H7 (cell line): ENCODE measurements around the gene BRME1. TPM values are rescaled to one million over a fixed set of nuclear protein-coding genes. Genes with fewer than 3 reads are reported as not detected.

ENCODE experiments used
- DNase-seq: peaks from one replicate; pipeline ENCODE4 v3.0.0; 2012
- H3K27me3 ChIP-seq: 2 replicates; pipeline ENCODE4 v1.6.0; 2011; ENCODE audit warnings: mild to moderate bottlenecking, low read length; ENCODE audit not compliant: control insufficient read depth, insufficient read depth
- H3K36me3 ChIP-seq: replicated peaks from 2 replicates; pipeline ENCODE4 v1.5.1; 2011; ENCODE audit warnings: low read length; ENCODE audit not compliant: control insufficient read depth, insufficient read depth
- H3K4me3 ChIP-seq: 2 replicates; pipeline ENCODE4 v1.5.1; 2011; ENCODE audit warnings: low read depth, mild to moderate bottlenecking, control low read depth, low read length, moderate library complexity; ENCODE audit not compliant: insufficient read depth
- total RNA-seq: library from RNA; depleted of rRNA; stranded (reverse); fragments of >200 nt; shearing (Covaris generic); gene quantifications from 2 replicates; pipeline ENCODE4 v1.2.3, GENCODE V29; 2014

Gene BRME1
- total RNA-seq, 1 experiment from 2014 or later: 4.1 TPM

DNA sequence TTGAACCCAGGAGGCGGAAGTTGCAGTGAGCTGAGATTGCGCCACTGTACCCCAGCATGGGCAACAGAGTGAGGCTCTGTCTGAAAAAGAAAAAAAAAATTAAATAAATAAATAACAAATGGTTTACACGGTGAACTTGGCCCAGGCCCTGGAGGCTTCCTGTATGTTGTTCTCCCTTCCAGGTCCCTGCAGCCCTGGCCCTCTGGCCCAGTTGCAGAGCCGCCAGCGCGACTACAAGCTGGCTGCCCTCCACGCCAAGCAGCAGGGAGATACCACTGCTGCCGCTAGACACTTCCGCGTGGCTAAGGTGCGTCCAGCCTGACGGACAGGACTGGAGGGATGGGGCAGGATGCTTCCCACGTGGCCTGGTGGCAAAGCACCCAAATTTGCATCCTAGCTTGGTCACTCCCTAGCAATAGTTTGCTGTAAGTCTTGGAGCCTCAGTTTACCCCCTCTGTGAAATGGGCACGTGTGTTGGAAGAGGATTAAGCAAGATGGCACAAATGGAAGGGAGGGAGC is 12.0 kb upstream of the BRME1 start:
- DNase-seq: peak; percentile 25
- Histone ChIP-seq H3K4me3 (no peak overlapping the region), H3K36me3 (peaks cover 26% of the 10 kb centered on the region), H3K27me3 (no peaks in the 10 kb centered on the region)

DNA sequence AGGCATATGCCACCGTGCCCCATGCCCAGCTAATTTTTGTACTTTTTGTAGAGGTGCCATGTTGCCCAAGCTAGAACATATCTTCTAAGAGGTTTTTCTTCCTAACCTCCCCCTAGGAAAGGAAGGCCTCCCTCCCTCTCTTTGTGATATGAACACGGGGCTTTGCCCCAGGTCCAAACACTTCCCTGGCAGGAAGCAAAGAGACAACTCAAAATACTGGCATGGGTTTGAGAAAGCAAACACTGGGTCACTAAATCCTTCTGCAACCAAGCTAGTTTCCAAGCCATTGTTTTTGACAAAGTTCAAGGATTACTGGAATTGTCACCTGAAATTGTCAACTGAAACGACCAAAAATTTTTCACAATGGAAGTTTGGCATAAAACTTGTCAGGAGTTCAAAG is 8.9 kb upstream of the BRME1 start:
- Histone ChIP-seq H3K27me3 (no peaks in the 10 kb centered on the region), H3K36me3 (peaks cover 7% of the 10 kb centered on the region), H3K4me3 (no peak overlapping the region)
- DNase-seq: no peak

DNA sequence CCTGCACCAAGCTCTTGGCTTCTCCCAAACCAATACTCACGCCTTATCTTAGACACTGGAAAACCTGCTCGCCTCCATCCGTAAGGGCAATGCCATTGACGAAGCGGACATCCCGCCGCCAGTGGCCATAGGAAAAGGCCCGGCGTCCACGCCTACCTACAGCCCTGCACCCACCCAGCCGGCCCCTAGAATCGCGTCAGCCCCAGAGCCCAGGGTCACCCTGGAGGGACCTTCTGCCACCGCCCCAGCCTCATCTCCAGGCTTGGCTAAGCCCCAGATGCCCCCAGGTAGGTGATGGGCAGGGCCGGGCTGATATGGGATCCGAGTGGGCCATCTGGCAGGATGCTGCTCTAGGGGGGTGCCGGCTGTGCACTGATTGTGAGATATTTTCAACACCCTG is 7.4 kb upstream of the BRME1 start:
- Histone ChIP-seq H3K27me3 (no peaks in the 10 kb centered on the region), H3K4me3 (no peak overlapping the region), H3K36me3 (peaks cover 7% of the 10 kb centered on the region)
- peak; percentile 24 for DNase-seq

DNA sequence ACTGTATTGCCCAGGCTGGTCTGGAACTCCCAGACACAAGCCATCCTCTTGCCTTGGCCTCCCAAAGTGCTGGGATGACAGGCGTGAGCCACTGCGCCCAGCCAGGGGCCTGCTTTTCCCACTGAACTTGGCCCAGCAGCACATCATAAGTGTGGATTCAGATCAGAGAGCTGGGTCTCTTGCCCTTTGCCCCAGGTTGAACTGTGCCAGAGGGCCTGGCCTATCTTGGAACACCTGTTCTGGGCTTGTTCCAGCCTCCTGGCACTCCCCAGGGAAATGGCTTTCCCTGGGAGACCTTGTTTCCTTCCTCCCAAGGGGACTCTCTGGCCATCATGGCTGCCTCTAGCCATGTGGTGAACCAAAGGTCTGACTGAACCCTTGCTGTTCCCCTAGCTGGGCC is 3.5 kb upstream of the BRME1 start:
- peaks cover 9% of the 10 kb centered on the region for H3K27me3 ChIP-seq
- DNase-seq: no peak
- peaks cover 2% of the 10 kb centered on the region for H3K36me3 ChIP-seq
- no peak overlapping the region for H3K4me3 ChIP-seq

DNA sequence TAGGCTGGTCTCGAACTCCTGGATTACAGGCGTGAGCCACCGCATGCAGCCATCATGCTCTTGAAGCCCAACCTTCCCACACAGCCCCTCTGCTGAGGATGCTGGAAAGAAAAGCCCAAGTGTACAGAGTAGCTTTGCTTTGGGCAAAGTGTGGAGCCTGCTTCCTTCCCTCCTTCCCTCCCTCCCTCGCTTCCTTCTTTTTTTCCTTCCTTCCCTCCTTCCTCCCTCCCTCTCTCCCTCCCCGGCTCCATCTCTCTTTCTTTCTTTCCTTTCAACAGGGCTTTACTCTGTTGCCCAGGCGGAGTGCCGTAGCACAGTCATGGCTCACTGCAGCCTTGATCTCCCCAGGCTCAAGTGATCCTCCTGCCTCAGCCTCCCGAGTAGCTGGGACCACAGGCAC is 2.8 kb upstream of the BRME1 start:
- no peak for DNase-seq
- peaks cover 2% of the 10 kb centered on the region for H3K36me3 ChIP-seq
- peaks cover 9% of the 10 kb centered on the region for H3K27me3 ChIP-seq
- no peak overlapping the region for H3K4me3 ChIP-seq

DNA sequence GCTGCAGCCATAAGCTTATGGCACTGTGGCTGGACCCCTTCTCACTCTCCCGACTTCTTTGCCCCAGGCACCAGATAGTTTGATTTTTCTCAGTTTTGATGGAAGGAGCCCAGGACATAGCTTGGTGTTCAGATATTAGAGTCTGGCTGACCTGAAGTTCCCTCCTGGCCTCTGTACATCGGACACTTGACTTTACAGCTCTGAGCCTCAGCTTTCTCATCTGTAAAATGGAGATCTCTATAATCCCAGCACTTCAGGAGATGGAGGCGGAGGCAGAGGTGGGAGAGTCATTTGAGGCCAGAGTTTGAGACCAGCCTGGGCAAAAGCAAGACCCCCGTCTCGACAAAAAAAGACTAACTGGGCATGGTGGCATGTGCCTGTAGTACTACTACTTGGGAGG is 993 bp upstream of the BRME1 start:
- Histone ChIP-seq H3K27me3 (peaks cover 9% of the 10 kb centered on the region), H3K36me3 (peaks cover 2% of the 10 kb centered on the region), H3K4me3 (peak overlapping the region; percentile 91; the same call in 1 of the 2 replicates)
- no peak for DNase-seq

DNA sequence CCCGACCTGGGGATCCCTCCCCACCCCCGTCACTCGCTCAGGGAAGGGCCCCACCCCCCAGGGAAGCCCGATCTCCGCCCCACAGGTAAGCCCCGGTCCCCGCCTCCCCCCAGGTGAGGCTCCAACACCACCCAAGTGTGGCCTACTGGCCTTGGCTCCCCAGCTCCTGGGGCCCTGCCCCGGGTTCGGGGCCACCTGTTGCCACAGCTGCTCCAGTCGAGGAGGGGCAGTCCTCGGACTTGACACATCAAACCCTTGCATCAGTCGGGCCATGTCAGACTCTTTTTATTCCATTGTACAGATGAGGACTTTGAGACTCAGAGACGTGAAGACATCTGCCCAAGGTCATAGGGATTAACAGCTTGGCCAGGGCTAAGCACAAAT is 596 bp upstream of the BRME1 start:
- peaks cover 2% of the 10 kb centered on the region for H3K36me3 ChIP-seq
- H3K4me3 ChIP-seq: peak overlapping the region; percentile 91
- peaks cover 9% of the 10 kb centered on the region for H3K27me3 ChIP-seq
- no peak for DNase-seq

DNA sequence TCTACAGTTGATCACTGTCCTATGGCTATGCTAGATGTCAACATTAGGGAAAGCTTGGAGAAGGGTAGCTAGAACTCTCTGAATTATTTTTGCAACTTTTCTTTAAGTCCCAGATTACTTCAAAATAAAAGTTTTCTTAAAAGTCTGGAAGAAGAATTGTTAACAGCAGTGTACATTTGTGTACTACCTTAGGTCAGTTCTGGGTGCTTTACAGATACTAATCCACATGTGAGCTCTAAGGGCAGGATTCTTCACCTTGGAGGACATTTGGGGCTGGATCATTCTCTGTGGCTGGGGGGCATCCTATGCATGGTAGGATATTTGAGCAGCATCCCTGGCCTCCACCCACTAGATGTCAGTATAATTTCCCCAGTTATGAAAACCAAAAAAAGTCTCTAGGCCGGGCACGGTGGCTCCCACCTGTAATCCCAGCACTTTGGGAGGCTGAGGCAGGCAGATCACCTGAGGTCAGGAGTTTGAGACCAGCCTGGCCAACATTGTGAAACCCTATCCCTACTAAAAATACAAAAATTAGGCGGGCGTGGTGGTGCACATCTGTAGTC is 2.8 kb downstream of the BRME1 start:
- peak; percentile 59 for DNase-seq
- Histone ChIP-seq H3K27me3 (peaks cover 9% of the 10 kb centered on the region), H3K36me3 (no peaks in the 10 kb centered on the region), H3K4me3 (no peak overlapping the region)

DNA sequence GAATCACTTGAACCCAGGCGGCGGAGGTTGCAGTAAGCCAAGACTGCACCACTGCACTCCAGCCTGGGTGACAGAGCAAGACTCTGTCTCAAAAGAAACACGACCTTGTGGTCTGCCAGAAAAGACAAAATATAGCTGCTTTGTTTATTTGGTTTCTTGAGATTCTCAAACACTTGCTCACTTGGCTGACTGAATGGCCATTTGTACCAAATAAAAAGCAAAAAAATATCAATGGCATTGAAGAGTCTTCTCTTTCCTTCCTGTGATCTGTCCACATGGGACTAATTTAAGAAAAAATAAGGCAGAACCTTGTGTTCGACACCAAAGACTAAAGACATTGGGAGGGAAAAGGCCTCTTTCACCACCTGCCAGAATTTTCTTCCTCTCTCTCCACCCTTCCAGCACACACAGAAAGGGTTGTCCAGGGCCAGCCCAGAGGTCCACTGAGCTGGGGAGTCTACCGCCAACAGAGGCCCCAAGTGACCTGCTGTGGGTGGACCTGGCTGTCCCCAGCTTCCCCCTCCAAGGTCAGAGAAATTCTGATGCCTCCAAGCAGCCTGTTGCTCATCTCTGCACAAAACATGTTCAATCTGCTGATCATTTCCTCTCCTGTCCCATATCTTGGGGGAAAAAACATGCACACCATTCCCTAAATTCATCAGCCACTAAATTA is 5.9 kb downstream of the BRME1 start:
- no peak for DNase-seq
- Histone ChIP-seq H3K27me3 (peaks cover 4% of the 10 kb centered on the region; the same call in 1 of the 2 replicates), H3K36me3 (no peaks in the 10 kb centered on the region; the same call in 1 of the 2 replicates), H3K4me3 (no peak overlapping the region)

DNA sequence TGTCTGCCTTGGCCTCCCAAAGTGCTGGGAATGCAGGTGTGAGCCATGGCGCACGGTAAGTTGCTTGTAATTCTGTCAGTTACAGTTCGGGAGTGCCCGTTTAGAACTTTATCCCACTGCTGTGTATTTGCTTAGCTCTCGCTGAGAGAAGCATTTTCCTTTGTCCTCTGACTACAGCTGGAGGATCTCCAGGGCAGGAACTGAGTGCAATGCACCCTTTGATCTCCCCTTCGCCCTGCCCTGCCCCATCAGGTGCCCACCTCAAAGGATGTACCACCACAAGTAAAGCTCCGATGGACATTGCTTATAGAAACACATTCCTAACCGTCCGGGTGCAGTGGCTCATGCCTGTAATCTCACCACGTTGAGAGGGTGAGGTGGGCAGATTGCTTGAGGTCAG is 6.5 kb downstream of the BRME1 start:
- Histone ChIP-seq H3K27me3 (no peaks in the 10 kb centered on the region), H3K4me3 (no peak overlapping the region), H3K36me3 (no peaks in the 10 kb centered on the region; the same call in 1 of the 2 replicates)
- no peak for DNase-seq

DNA sequence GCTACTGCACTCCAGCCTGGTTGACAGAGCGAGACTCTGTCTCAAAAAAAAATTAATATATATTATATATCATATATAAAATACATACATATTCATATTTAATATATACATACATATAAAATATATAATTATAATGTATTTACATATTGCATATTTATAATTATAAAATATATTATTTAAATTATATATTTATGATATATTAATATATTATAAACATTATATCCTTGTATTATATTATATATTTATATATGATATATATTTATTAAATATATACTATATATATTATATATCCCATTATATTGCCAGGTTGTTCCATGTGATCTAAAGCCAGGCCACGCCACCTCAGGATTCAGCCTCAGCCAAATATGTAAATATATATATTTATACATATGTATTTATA is 9.7 kb downstream of the BRME1 start:
- no peaks in the 10 kb centered on the region; the same call in 1 of the 2 replicates for H3K36me3 ChIP-seq
- H3K4me3 ChIP-seq: no peak overlapping the region
- DNase-seq: no peak
- no peaks in the 10 kb centered on the region for H3K27me3 ChIP-seq

DNA sequence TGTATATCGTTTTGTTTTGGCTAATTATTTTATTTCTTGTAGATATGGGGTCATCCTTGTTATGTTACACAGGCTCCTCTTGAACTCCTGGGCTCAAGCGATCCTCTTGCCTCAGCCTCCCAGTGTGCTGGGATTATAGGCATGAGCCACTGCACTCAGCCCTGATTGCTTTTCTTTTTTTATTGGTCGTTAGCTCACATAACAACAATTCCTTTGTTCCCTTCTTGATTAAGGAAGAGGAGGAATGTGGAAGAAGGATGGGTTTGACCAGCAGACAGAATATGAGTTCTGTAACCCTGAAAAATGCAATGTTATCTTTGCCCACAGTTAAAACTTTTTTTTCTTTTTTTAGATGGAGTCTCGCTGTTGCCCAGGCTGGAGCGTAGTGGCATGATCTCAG is 11.4 kb downstream of the BRME1 start:
- no peak overlapping the region for H3K4me3 ChIP-seq

DNA sequence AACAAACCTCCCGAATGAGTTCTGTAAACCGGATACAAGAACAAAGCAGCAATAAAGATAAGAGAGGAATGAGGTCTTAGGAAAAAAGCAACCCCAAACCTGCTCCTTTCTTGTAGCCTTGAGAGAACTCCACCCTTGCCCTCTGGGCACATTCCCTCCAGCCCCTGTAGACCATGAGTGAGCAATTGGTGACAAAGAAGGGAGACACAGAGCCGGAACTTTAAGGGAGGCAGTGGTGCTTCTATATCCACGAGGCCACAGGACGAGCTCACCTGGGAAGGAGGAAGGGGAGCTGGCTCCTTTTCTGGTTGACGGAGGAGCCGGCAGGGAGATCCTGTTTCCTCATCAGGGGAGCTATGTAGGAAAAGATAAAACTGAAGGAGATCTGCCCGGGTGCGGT is 13.0 kb downstream of the BRME1 start:
- no peaks in the 10 kb centered on the region; the same call in 1 of the 2 replicates for H3K36me3 ChIP-seq
- no peak for DNase-seq
- H3K27me3 ChIP-seq: no peaks in the 10 kb centered on the region
- H3K4me3 ChIP-seq: no peak overlapping the region

More for the DNA sequence above, 11.4 kb downstream of the BRME1 start:
- no peaks in the 10 kb centered on the region; the same call in 1 of the 2 replicates for H3K36me3 ChIP-seq
- DNase-seq: no peak
- no peaks in the 10 kb centered on the region for H3K27me3 ChIP-seq

DNA sequence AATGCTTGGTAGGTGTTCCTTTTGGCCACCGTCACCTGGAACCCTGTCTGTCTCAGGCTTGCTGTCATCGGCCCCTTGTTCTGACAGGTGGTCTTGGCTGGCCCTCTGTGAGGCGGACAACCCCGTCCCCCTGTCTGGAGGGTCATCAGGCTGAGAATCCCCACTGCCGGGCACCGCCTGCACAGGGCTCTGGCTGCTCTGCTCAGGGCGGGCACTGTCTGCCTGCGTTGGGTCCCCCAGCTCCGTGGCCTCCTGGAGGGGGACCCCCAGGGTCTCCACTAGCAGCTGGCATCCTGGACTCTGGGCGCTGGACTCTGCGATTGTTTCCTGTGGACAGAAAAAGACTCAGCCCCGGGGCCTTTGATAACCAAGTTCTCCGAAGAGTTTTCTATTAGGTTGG is 15.8 kb downstream of the BRME1 start:
- DNase-seq: no peak
- Histone ChIP-seq H3K27me3 (no peaks in the 10 kb centered on the region), H3K36me3 (no peaks in the 10 kb centered on the region), H3K4me3 (no peak overlapping the region)

DNA sequence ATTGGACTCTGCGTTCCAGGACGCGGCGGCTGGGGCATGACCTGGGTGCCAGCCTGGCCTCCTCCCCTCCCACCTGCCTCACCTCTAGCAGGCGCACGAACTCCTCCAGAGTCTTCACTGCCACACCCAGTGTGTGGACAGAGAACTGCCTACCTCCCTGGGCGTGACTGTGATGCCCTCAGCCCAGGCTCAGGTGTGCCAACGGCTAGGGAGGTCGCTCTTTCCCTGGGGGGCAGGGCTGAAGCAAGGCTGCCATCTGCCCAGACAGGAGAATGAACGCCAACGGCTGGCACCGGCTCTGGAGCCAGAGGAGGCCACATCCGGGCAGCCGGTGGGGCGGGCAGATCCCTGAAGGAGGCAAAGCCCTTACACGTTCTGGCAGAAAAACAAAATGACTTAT is 17.6 kb downstream of the BRME1 start:
- Histone ChIP-seq H3K36me3 (no peaks in the 10 kb centered on the region), H3K4me3 (no peak overlapping the region), H3K27me3 (no peaks in the 10 kb centered on the region)
- DNase-seq: no peak
